Right renal pelvis (tissue), 4 donors: ENCODE results near the gene ZNF385B. TPM values are rescaled to one million over a fixed set of nuclear protein-coding genes. Genes with fewer than 3 reads are reported as not detected.

Experiments
- DNase-seq, 4 donors: peaks; one replicate each; pipeline ENCODE4 v3.0.0-alpha.2; 2013; ENCODE audit warnings: low read depth in 4 of 4, low spot score in 3 of 4, missing footprints in 1 of 4
- polyA plus RNA-seq, 4 donors: library from polyadenylated mRNA; unstranded; fragments of 120-200 nt; gene quantifications; one replicate each; pipeline ENCODE4 v1.2.1, GENCODE V29; 2013; ENCODE audit not compliant: insufficient read length in 4 of 4

The ZNF385B gene
- polyA plus RNA-seq, 4 donors: 11.6 to 17.4 (median 14.4) TPM

DNA sequence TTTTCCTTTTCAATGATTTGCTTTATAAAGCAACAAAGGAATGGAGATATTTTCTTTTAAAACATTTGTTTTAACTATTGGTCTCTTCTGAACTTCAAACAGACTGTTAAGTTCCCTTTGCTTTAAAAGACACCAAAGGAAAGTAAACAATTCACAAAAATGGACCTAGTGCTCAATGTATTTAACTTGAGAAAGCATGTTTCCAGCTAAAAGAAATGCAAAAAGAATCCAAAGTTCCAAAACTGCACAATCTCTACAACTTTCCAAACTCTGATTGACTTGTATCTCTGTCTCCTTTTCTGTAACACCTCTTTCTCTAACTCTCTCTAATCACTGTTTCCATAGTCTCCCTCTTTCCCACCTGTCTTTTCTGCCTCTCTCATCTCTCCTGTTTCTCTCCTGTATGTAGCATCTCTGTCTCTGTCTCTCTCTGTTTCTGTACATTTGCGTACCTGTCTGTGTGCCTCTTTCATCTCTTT is 301.1 kb downstream of the ZNF385B start:
- DNase-seq: no peak

DNA sequence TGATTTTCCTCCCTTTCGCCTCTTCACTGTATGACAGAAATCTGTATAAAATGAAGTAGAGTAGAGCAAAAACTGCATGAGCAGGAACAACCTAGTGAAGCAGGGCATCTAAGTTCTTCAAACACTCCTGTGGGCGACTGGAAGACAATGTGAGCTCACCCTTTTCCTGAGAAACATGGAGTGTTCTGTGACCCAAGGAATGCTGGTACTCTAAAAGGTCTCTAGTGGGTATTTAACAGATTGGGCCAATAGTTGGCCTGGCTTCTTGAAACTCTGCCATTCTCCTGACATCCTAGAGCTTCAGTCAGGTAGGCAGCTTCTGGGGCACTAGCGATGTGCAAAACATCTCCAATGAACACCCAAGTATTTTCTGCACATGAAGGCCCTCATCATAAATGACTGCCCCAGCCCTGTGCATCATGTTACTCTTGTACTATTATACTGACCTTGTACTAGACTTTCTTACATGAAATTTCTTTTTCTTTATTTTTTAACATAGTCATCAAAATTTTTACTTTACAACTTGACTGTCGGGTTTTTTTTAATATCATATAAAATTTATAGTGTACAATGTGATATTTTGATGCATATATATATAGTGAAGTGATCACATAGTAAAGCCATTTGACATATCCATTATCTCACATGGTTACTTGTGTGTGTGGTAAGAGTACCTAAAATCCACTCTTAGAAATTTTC is 302.2 kb downstream of the ZNF385B start:
- no peak for DNase-seq

DNA sequence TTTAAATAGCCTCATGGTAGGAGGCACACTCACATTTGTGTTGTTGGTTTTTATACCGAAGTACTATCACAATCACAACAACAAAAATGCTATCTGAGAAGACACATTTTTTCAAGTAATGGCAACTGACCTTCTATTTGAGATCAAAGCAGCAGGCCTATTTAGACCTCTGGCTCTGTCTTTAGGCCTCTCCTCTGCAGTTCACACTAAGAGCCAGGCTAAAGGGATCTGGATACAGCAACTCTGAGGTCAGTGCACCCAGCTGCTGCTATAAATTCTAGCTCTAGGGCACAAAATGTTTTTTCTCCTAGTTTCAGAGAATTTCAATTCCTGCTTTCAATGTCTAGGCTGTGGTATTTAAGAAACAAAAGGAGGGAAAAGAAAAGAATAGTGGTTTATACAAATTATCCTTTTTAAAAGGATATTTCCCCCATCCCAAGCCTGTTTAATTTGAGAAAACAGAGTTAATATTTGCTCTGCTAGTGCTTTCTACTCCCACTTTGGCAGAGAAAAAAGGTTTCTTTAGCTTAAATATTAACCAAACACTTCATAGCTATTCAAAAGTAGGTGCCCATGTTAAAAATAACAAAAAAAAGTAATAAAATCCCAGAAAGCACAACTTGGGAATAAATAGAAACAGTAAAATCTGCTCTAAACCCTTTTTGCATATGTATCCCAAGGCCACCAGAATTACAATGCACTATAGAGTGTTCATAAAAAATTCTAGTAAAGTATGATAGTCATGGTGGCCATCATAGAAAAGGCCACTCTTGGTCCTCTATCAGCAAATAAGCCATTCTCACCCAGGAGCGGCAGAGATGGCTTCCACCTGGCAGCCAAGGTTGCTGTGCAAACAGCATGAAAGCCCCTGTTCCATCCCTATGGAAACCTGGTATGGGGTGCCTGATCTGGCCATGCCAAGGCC is 303.1 kb downstream of the ZNF385B start:
- DNase-seq: no peak

DNA sequence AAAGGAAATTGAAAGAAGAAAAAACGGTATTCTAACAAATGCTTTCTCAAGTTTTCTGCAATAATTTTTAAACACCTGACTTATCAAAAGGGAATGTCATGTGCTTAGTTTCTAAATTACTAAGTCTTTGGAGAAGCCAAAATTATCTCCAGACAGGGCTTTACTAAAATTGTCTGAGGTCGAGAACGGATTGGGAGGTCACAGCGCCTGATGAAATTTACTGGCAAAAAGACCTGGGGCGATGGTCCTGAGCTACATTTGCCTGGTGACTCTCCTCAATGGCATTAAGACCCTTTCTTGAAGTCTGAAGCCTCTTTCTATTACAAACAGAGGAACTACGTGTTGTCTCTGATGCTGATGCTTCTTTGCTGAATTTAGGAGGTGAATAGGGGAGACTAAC is 305.0 kb downstream of the ZNF385B start:
- no peak for DNase-seq

DNA sequence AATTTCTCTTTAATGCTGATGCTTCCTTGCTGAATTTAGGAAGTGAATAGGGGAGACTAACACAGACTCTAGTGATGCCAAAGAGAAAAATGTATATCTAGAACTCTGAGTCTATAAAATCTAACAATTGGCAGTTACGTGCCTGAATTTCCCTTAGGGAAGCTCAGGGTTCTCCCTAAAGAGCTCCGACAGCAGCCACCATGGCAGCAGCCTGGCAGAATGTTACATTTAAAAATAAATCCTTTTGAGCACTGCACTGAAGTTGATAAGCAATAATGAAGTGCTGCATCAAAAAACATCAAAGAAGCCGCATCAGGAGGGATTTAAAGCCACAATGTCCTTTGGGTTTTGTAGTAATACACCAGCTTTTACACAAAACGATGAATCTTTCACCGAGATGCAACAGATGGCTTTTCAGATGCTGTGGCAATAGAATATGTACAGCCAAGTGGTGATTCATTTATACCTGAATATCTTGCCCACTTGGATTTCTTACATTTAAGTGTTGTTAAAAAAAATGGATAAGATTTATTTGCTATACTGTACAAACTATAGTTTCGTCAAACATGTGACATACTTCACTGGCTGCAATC is 305.6 kb downstream of the ZNF385B start:
- DNase-seq: no peak

DNA sequence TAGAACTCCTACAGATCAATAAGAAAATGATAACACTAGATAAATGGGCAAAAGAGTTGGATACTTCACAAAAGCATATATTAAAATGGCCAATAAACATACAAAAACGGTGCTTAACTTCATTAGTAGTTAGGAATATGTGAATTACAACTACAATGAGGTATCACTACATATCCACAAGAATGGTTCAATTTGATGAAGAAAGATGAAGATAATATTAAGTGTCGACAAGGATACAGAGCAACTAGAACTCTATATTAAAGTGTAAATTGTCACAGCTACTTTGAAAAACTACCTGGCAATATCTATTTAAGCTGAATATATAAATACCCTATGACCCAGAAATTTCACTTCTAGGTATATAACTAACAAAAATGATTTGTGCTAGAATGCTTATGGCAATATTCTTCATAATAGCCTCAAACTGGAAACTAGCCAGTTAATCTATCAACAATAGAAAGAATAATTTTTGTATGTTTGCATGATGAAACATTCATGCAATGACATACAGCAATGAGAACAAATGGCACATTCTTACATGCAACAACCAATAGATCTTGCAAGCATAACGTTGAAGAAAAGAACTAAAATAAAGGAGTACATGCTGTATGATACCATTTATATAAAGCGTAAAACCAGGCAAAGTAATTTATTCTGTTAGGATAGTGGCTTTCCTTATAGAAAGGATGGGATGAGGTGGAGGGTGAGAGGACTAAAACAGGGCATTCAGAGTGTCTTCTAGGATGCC is 306.6 kb downstream of the ZNF385B start:
- DNase-seq: no peak

DNA sequence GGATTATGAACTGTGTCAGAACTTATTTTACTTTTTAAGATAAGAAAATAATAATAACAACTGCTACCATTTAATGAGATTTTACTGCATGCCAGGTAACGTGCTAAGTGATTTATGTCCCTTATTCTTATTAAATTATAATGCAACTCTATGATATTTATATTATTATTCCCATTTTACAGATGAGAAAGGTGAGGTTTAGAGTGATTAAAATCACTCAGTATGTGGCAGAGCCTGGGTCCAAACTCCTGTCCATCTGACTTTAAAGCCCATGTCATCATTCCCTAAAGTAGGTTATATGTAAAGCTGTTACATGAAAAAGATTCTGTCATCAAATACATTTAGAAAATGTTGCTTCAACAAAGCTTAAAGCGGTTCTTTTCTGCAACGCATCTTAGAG is 308.0 kb downstream of the ZNF385B start:
- DNase-seq: no peak

DNA sequence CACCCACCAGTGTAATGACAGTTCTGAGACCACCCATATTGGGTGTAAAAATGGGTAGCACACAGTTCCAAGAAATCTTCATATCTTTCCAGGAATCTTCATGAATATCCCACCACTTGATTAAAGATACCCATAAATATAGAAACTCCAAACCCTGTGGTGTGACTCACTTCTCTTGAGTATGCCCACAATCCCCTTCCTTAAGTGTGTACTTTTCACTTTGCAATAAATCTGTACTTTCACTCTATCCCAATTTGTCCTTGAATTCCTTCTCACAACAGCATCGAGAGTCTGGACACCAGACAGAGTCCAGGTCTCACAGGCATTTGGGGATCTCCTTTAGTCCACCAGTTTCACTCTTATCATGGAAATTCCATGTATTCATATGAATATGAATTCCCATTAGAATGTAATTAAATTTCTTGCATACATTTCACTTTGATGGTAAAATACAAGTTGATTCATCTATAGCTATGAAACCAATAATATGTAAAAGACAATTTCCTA is 309.8 kb downstream of the ZNF385B start:
- DNase-seq: no peak

DNA sequence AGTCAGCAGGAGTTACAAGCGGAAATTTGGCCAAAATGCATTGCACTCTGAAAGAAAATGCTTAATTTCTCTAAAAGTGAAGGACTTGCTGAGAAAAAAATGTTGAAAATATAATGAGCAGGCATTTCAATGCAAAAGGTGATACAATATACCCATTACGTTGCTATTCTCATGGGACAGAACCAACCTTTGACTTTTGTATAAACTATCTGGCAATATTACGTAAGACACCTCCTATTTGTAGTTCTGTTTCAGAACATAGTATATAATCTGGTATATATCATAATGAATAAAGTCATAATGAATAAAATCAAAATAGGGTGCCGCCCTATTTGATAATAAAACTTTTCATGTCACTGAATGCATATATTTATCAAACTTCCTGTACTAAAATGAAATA is 310.6 kb downstream of the ZNF385B start:
- no peak for DNase-seq

DNA sequence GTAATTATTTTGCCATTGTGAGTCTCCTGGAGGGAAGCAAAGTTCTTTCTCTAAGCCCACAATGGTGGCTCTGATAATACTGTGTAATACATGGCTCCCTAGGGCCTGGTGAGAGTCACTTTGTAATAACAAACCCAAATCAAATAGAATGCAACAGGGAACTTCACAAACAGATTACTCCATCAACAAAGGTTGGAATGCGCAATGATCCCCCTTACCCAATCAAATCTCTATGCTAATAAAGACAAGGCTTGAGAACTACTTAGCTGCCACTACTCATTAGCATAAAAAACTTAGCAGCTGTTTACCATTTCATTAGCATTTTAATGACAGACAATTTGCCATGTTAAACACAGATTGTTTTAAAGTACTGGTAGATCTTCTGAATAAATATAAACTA is 311.2 kb downstream of the ZNF385B start:
- DNase-seq: no peak

DNA sequence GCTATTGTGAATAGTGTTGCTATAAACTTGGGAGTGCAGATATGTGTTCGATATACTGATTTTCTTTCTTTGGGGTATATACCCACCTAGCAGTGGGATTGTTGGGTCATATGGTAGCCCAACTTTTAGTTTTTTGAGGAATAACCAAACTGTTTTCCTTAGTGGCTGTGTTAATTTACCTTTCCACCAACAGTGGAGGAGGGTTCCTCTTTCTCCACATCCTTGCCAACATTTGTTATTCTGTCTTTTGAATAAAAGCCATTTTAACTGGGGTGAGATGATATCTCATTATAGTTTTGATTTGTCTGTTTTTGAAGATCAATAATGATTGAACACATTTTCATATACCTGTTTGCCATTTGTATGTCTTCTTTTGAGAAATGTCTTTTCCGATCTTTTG is 314.8 kb downstream of the ZNF385B start:
- no peak for DNase-seq

DNA sequence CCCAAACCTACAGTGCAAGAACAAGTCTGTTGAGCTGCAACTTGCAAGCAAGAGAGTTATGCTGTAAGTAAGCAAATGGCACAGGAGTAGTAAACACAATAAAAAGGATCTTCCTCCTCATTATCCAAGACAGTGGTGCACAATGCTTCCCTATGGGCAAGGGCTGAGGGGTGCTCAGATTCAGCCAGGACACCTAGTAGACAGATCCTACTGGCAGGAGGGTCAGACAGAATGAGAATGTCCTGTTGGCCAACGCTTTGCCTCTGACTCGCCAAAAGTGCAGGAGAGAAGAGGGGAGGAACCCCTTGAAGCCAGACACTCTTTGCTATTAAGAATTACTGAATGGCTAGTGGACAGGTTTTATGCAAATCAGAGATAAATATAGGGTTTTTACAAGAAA is 316.4 kb downstream of the ZNF385B start:
- DNase-seq: no peak

DNA sequence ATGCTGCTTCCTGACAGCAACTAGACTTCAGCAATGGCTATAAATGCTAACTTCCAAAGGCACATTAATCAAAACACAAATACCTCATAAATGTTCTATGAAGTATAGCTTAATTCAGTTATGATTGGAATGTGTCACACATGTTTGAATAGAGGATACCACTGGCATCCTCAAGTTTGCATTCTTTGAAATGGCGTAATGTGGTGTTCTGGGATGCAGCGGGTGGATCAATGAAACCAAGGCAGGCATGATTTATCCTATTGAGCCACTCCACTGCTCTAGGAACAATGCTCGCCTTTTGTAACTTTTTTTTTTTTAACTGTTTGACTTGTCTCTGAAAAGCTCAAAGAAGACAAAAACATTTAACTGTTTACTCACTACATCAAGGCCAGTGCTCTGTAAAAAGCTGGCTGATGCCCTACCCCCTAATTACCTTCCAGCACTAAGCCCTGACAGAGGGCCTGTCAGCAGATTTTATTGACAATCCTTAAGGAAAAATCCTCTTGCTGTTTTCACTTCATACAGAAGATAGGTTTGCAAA is 318.0 kb downstream of the ZNF385B start:
- no peak for DNase-seq

DNA sequence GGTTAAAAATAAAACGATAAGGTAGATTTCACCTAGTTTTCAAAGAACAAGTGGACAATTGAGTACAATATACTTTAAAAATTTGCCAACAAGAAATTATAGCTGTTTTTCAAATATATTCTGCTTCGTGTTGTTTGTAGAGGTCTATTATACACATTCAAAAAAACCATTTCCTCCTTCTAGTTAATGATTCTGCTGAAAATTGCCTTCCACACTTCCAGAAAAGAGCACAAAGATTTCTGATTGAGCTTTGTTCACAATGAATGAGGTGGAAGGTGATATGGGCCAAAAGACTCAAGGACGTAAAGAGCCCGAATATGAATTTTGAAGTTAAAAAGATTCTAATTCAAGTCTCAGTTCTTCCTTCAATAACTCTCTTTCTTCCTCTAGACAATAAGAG is 319.8 kb downstream of the ZNF385B start:
- DNase-seq: no peak

DNA sequence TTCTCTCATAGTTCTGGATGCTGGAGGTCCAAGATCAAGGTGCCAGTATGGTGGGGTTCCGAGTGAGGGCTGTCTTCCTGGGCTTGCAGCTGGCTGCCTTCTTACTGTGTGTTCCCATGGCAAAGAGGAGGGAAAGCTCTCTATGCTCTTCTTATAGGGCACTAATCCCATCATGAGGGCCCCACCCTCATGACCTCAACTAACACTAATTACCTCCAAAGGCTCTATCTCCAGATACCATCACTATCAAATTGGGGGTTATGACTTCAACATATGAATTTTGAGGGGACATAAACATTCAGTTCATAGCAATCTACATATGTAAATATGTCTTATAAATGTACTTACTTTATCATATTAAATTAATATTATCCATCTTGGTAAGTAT is 322.3 kb downstream of the ZNF385B start:
- no peak for DNase-seq

DNA sequence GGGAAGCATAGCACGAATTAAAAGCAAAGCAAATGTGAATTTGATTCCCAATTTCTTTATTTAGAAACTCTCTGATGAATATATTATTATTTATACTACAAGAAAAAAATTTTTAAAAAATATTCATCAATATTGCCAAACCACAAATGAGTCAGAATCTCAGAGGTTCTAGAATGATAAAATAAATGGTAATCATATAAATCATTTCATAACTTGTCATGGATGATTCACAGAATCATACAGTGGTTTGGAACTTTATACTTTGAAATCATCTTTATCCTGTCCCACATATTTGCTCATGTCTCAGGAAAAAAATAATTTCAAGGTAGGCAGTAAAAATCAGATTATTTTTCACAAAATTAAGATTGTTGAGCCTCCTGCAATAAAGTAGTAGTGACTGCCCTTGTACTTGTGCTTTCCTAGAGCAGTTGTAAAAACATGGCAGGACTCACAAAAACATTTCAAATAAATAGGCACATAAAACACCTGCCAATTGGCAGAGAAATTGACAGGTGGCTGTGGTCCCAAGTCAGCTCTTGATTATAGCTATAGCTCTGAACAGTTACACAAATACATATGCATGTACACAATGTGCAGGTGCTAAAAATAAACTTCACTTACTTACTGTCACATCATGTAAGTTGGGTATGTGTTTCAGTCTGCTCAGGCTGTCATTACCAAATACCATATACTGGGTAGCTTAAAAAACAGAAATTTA is 322.8 kb downstream of the ZNF385B start:
- no peak for DNase-seq

DNA sequence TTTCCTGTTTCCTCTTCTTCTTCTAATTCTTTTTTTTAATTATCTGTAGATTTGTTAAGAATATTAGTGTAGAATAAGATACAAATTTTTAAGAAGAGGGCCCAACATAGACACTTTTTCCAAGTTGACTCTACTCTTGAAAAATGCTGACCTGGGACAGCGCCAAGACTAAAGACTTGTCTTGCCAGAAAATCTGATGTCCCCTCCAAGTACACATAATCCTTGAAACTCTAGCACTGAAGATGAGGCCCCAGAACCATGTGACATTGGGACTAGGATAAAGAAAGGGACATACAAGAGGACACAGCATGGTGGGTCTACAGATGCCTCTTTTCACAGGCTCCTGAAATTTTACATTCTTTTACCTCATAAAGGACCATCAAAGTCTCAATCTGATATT is 325.2 kb downstream of the ZNF385B start:
- no peak for DNase-seq

DNA sequence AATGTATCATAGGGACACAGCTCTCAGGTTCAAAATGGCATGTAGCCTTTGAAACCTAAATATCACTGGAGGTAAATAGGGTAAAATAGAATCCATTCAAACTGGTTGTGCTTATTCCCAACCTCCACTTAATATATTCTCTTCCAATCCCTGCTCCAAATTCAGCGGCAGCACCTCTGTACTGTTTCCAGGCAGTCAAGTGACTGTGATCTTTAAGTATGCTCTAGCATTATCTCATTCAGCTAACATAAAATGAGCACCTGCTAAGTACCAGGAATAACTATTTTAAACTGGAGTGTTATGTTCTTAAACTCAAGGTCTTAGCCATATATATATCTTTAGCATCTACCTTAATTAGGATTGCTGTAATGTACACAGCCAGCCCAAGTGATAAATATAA is 327.5 kb downstream of the ZNF385B start:
- DNase-seq: no peak

DNA sequence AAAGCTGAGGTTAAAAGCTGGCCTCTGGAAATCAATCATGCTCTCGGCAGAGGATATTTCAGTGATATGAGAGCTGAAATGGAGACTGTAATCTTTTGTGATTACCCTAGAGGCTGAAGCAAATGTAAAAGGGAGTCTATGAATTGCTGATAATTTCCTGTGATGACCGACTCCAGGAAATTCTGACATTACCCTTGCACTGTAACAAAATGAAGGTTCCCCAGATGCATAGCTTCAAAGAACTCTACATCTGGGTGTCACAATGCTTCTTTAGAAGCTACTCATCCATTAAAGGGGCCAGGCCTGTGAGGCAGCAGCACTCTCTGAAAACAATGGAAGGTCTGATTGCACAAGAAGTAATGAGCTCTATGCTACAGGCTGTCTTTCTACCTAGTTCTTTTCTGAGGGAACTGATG is 328.5 kb downstream of the ZNF385B start:
- no peak for DNase-seq
